Fibroblast of pulmonary artery (primary cell): Measurements from ENCODE around the gene HOMER2.
"Not testable (repeated sequence)": the region's sequence is repeated elsewhere in the genome, so short reads cannot be mapped to it uniquely, and the experiment has no call there.

Experiments
- DNase-seq: peaks from one replicate; pipeline ENCODE4 v3.0.0-alpha.2; 2010; ENCODE audit warnings: low read depth
- H3K4me3 ChIP-seq: replicated peaks from 2 replicates; pipeline ENCODE4 v1.5.1; 2011; ENCODE audit warnings: low read depth, mild to moderate bottlenecking, control low read depth, low read length, moderate library complexity
- TF ChIP-seq, protein P1 (sequence below): IDR thresholded peaks from 2 replicates; pipeline ENCODE4 v1.5.1; 2011; ENCODE audit warnings: mild to moderate bottlenecking, control low read depth, low read length, inconsistent platforms; ENCODE audit errors: missing control alignments

The HOMER2 gene

GRCh38 chr15:82952158-82953081 is at the start of gene HOMER2:
HOMER2 (minus strand) TSS chr15:82952720; CDS start chr15:82952535, 185 bp downstream.
- H3K4me3 ChIP-seq = no peak within 1 kb of the TSS
- no peak for DNase-seq
- TF ChIP-seq, protein P1, sequence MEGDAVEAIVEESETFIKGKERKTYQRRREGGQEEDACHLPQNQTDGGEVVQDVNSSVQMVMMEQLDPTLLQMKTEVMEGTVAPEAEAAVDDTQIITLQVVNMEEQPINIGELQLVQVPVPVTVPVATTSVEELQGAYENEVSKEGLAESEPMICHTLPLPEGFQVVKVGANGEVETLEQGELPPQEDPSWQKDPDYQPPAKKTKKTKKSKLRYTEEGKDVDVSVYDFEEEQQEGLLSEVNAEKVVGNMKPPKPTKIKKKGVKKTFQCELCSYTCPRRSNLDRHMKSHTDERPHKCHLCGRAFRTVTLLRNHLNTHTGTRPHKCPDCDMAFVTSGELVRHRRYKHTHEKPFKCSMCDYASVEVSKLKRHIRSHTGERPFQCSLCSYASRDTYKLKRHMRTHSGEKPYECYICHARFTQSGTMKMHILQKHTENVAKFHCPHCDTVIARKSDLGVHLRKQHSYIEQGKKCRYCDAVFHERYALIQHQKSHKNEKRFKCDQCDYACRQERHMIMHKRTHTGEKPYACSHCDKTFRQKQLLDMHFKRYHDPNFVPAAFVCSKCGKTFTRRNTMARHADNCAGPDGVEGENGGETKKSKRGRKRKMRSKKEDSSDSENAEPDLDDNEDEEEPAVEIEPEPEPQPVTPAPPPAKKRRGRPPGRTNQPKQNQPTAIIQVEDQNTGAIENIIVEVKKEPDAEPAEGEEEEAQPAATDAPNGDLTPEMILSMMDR = no peak

- DNase-seq, H3K4me3 ChIP-seq: not testable (repeated sequence)
Measured at GRCh38 chr15:83000672-83001031, 48.1 kb upstream of the HOMER2 start.

DNA sequence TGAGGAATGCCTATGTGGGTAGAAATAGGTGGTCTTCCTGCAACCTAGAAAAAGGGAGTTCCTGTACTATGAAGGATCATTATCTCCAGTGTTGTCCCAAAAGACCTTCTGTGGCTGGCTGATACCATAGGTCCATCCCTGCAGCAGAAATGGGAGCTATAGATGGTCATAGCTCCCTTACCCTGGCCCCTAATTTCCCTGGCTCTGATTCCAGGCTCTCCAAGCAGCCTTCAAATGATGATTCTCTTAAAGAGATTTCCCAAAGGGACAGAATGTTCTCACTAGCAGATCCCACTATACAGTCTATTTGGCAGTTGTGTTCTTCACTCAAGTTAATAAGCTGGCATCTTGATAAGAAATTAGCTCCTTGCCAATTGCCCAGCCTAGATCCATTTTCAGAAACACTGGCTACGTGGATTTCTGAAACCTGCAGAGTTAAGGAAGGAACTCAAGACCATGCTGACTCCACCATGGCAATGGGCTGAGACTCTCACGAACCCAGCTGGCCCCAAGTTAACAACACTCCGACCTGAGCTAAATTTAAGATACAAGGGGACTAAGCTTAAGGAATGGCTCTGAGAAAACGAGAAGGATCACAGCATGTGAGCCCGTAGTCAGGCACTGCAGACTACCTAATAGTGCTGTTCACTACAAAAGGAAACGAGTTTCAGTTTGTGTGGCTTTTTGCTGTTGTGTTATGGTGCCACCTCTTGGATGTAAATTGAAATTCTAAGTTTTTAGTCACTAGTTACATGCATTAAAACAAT is 47.6 kb upstream of the HOMER2 start:
- peak; percentile 74 for DNase-seq
- TF ChIP-seq, protein P1 = peak; percentile 51
- H3K4me3 ChIP-seq = peak overlapping the region; percentile 35

- TF ChIP-seq, protein P1 = no peak
- DNase-seq = no peak
- no peak overlapping the region for H3K4me3 ChIP-seq
Measured at GRCh38 chr15:82999426-82999825, 46.9 kb upstream of the HOMER2 start.

DNA sequence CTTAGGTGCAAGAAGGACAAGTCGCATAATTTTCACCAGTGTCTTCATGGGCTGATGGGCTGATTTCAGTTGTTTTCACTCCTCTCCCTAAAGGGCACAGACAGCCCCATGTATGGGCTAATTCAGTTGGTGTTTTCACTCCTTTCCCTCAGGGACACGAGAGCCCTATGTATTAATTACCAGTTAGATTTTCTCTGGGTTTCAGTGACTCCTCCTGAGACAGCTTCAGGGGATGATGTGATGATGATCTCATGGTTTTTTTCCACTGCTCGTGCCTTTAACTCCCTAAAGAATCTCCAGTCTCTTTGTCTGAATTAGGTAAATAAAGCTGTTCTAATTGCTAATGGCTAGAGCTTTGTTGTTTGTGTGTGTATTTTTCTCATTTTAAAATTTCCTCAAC is 43.4 kb upstream of the HOMER2 start:
- H3K4me3 ChIP-seq = no peak overlapping the region
- no peak for DNase-seq
- TF ChIP-seq, protein P1 = no peak

DNA sequence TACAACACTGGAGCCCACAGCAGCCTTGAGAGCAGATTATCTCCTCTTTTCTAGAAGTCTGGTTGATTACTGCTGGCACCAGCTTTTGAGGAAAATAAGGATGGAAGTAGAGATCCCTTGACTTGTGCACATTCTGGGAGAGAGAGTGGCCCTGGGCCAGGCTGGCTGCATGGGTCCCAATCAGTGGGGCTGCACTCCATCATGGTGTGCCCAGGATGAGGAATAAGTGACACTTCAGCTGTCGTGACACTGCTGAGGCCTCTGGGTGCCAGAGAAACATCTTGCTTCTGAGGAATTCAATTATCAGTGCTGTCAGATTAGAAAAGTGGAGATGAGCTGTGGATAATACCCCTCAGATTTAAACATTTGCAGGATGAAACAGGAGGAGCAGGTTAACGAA is 42.6 kb upstream of the HOMER2 start:
- no peak for DNase-seq
- TF ChIP-seq, protein P1 = no peak
- no peak overlapping the region for H3K4me3 ChIP-seq

DNA sequence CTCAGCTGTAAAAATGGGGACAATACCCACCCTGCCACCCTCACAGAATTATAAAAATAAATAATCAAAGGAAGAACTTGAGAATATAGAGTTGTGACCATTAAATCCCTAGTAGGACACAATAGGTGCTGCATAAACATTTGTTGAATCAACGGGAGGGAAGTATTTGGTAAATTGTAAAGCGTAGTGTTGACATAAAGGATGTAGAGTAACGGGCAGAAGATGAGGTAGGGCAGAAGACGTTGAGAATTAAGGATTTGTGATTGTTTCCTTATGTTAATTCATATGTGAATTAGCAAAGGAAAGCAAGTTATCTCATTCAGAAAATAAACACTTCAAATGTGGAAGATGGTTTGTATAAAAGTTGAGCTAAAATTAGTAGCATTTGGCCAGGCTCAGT is 40.6 kb upstream of the HOMER2 start:
- TF ChIP-seq, protein P1 = no peak
- H3K4me3 ChIP-seq = no peak overlapping the region
- DNase-seq = no peak
